CD1c-positive myeloid dendritic cell (primary cell): ENCODE data around the gene ARHGAP8.

Source experiments
- DNase-seq: peaks from one replicate; pipeline ENCODE4 v3.0.0-alpha.2; 2016; ENCODE audit errors: extremely low spot score

Gene ARHGAP8

GRCh38 chr22:44802071-44802700 lies 49.8 kb downstream of the ARHGAP8 start:
- DNase-seq, result no peak

GRCh38 chr22:44802956-44803355 lies 50.6 kb downstream of the ARHGAP8 start:
- DNase-seq, result no peak

- DNase-seq, result no peak
Observed at GRCh38 chr22:44804327-44804726, 52.0 kb downstream of the ARHGAP8 start.

GRCh38 chr22:44805711-44806110 lies 53.3 kb downstream of the ARHGAP8 start:
- DNase-seq, result no peak

- no peak for DNase-seq
Observed at GRCh38 chr22:44807232-44807631, 54.9 kb downstream of the ARHGAP8 start.

GRCh38 chr22:44807915-44808690 lies 55.7 kb downstream of the ARHGAP8 start:
- DNase-seq, result no peak

- no peak for DNase-seq
Observed at GRCh38 chr22:44809456-44809855, 57.1 kb downstream of the ARHGAP8 start.

- DNase-seq, result no peak
Observed at GRCh38 chr22:44811141-44811540, 58.8 kb downstream of the ARHGAP8 start.

GRCh38 chr22:44813416-44813815 lies 61.0 kb downstream of the ARHGAP8 start:
- DNase-seq, result no peak

GRCh38 chr22:44814266-44815098 lies 62.1 kb downstream of the ARHGAP8 start:
- no peak for DNase-seq

- no peak for DNase-seq
Observed at GRCh38 chr22:44815099-44816070, 63.0 kb downstream of the ARHGAP8 start.

- no peak for DNase-seq
Observed at GRCh38 chr22:44816141-44816540, 63.8 kb downstream of the ARHGAP8 start.

- no peak for DNase-seq
Observed at GRCh38 chr22:44818727-44819126, 66.4 kb downstream of the ARHGAP8 start.

- no peak for DNase-seq
Observed at GRCh38 chr22:44819966-44820631, 67.7 kb downstream of the ARHGAP8 start.

- DNase-seq, result no peak
Observed at GRCh38 chr22:44821741-44822475, 69.5 kb downstream of the ARHGAP8 start.

GRCh38 chr22:44822534-44822933 lies 70.2 kb downstream of the ARHGAP8 start:
- DNase-seq, result no peak

- DNase-seq, result no peak
Observed at GRCh38 chr22:44823396-44823795, 71.0 kb downstream of the ARHGAP8 start.

- no peak for DNase-seq
Observed at GRCh38 chr22:44823806-44824205, 71.4 kb downstream of the ARHGAP8 start.

- no peak for DNase-seq
Observed at GRCh38 chr22:44824271-44824670, 71.9 kb downstream of the ARHGAP8 start.
